HG03439 (cell line): ENCODE measurements around the gene H2AZ2.

Source experiments
- ATAC-seq: cut with Tn5 transposase; IDR thresholded peaks from one replicate; pipeline ENCODE4 v1.9.1; 2021; ENCODE audit warnings: mild to moderate bottlenecking, moderate library complexity; ENCODE audit not compliant: unreplicated experiment

The H2AZ2 gene

GRCh38 chr7:44847920-44848634, at the start of gene H2AZ2:
Gene H2AZ2, minus strand, starts transcription at chr7:44848087. Its CDS starts 116 bp downstream, at chr7:44847971.
- ATAC-seq = peak; percentile 88

DNA sequence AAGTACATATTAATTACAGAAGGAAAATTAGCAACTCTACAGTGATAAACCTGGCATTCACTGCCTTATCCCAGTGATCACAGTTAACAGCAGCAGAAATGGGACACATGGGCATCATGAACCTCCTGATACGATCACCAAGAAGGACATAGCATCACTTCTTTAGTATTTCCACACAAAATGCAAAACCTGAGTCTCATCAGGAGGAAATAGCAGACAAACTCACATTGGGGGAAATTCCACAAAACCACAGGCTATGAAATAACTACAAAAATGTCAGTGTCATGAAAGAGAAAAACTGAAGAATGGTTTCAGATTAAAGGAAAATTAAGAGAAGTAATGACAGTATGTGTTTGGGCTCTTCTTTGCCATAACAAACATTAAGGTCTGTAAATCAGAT, 49.4 kb upstream of the H2AZ2 start:
- no peak for ATAC-seq

DNA sequence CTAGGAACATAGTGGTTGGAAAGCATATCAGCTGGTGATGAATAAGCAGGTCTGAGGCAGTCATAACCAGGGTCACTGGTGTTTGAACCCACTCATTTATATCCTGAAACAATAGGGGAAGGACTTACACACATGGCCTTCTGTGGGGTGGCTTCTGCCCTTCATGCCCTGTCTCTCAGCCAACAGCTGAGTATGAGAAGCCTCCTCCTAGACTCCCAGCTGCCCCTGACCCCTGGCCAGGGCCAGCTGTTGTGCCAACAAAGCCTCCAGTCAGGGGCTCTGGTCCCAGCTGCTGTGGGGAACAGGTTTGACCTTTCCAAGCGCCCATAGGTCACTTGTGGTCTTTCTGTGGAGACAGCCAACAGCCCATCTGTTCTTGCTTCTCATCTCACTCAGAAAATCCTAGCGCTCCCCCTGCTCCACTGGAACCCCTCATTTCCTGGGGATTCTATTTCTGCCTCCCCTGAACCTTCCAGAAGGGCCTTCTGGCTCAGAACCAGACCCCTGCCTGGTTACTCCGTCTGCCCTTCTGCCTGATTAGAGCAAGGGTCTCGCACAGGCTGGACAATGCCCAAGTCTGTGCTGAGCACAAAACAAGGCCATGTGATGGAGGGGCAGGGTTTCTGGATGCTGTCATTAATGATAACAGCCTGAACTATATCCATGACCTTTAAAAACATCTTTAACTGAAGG, 47.1 kb upstream of the H2AZ2 start:
- ATAC-seq = no peak

- ATAC-seq = no peak
These were observed 45.9 kb upstream of the H2AZ2 start for GRCh38 chr7:44893710-44894234.

DNA sequence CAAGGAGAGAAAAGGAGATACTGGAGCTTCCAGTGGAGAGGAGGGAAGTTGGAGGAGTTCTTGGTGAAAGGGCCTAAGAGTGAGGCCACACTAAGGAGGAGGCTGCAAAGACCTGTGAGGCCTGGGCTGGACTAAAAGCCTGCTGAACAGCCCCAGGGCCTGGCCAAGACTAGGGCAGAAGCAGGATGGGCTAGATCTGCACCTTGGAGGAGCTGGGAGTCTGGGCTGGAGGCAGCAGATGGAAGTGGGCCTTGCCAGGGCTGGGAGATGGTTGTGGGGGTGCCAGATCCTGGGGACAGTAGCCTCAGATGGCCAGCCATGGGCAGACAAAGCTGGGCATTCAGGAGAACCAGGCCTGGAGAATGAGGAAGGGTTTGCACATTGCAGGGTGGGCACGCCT, 43.9 kb upstream of the H2AZ2 start:
- ATAC-seq = no peak

DNA sequence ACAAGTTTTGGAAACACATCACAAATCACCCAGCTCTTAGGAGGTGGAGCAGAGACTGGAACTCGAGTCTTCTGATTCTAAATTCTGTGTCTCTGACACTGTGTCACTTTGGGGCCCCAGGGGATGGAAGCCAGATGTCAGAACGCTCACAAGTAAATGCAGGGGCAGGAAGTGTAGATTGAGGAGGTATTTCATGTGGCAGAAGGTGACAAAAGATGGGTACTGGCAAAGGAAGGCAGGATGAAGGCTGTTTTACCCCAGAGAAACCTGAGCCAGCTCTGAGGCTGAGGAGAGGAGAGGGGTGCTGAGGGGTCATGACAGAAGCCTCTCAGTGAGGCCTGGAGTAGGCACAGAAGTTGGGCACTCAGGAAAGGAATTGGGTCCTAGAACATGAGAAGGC, 43.5 kb upstream of the H2AZ2 start:
- no peak for ATAC-seq

- no peak for ATAC-seq
These were observed 41.3 kb upstream of the H2AZ2 start for GRCh38 chr7:44889086-44889781.

DNA sequence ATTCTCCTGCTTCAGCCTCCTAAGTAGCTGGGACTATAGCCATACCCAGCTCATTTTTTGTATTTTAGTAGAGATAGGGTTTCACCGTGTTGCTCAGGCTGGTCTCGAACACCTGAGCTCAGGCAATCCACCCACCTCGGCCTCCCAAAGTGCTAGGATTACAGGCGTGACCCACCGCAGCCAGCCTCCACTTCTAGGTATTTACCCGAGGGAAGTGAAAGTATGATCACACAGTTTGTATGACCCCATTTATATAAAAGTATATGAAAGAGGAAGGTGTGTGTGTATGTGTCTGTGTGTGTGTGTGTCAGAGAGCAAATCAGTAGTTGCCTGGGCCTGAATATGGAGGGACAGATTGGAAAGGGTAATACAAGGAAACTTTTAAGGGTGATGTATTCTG, 39.4 kb upstream of the H2AZ2 start:
- no peak for ATAC-seq

DNA sequence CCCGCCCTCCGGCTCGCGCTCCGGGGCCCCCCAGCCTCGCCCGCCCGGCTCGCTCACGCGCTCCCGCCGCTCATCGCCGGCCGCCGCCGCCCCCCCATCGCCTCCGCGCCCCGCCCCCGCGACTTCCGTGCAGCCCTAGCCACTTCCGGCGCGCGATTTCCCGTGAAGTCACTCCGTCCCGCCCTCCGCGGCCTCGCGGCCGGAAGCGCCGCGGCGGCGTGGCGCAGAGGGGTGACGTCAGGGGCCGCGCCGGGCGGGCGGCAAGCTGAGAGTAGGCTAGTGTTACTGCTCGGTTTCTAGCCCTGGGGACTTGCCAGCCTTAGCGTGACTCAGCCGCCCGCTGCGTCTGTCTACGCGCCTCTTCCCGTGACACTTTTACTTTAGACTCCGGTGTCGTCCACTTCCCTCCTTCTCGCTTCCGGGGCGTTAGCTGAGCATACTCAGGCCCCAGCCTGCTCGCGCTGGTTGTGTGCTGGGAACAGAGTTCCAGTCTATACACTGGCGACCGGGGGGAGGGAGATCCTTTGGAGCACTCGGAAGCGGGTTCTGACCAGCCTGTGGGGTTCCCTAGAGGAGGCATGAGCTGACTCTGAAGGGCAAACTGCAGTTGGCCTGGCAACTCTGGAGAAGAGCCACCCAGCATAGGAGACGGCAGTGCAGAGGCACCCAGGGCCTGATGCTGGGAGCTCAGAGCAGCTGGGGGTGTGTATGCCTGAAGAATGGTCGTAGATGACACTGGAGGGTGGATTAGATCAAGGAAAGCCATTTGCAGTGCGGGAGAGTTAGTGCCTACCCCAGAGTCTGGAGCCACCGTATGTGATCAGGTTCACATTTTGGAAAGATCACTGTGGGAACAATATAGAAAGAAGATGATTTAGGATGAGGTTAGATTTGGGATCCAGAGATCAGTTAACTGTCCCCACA, 37.8 kb upstream of the H2AZ2 start, which contains the start of gene PURB:
Gene PURB (minus strand): TSS at position 137 of the 924 bp plus-strand sequence. CDS start 182 bp downstream, outside the sequence.
- peak; percentile 86 for ATAC-seq

DNA sequence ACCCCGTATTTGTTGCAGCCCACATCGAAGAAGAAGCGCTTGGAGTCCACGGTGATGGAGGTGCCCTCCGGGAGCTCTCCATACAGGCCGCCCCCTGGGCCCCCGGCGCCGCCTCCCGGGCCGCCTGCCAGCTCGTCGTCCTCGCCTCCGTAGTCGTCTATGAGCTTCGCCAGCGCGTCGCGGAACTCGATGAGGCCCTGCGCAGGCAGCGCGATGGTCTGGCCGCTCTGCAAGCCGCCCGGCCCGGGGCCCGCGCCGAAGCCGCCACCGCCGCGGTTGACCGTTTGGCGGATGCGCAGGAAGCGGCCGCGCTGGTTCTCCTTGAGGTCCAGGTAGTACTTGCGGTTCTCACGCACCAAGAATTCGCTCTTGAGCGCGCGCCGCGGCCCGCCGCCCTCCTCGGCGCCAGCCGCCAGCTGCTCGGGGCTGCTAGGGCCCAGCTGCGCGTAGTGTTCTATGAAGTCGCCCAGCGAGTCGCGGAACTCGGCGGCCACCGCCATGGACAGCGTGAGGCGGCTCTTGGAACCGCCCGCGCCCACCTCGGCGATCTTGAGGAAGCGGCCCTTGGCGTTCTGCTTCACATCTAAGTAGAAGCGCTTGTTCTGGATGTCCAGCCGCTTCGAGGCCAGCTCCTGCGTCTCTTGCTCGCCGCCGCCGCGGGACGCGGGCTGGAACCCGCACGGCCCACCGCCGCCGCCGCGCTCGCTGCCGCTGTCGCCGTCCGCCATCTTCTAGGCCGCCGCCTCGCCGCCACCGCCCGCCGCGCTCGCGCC, 36.9 kb upstream of the H2AZ2 start:
- ATAC-seq = peak; percentile 28

- no peak for ATAC-seq
These were observed 36.2 kb upstream of the H2AZ2 start for GRCh38 chr7:44883961-44884620.

GRCh38 chr7:44882899-44883298, 35.0 kb upstream of the H2AZ2 start:
- ATAC-seq = no peak

GRCh38 chr7:44881610-44882009, 33.7 kb upstream of the H2AZ2 start:
- no peak for ATAC-seq

- no peak for ATAC-seq
These were observed 33.2 kb upstream of the H2AZ2 start for GRCh38 chr7:44881066-44881600.

GRCh38 chr7:44880317-44881018, 32.6 kb upstream of the H2AZ2 start:
- ATAC-seq = no peak

GRCh38 chr7:44876393-44876792, 28.5 kb upstream of the H2AZ2 start:
- no peak for ATAC-seq

DNA sequence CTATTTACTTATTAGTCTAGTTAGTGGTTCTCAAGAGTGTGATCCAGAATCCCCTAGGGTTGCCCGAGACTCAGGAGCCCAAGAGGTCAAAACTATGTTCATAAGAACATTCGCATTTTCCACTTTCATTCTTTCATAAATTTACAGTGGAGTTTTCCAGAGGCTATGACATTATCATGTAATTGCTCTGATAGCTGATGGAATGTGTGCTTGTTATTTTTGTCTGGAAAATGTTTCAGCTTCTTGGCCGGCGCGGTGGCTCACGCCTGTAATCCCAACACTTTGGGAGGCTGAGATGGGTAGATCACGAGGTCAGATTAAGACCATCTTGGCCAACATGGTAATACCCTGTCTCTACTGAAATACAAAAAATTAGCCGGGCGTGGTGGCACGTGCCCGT, 27.4 kb upstream of the H2AZ2 start:
- no peak for ATAC-seq

GRCh38 chr7:44872787-44873186, 24.9 kb upstream of the H2AZ2 start:
- ATAC-seq = no peak
